SU-DHL-6 (cell line): ENCODE measurements around the gene TMEM141.
"Not testable (repeated sequence)": the region's sequence is repeated elsewhere in the genome, so short reads cannot be mapped to it uniquely, and the experiment has no call there.

Source experiments
- EZH2phosphoT487 ChIP-seq: fragments of 200-600 bp; sonication (generic), shearing (Covaris generic); conservative IDR thresholded peaks from 2 replicates; pipeline ENCODE4 v1.6.1; 2018; ENCODE audit warnings: mild to moderate bottlenecking, antibody characterized with exemption, low read length, moderate library complexity, mixed read lengths
- TF ChIP-seq, protein P1 (sequence below): fragments of 200-600 bp; sonication (generic); IDR thresholded peaks from one replicate; pipeline ENCODE4 v1.5.1; 2017; ENCODE audit warnings: antibody characterized with exemption, mild to moderate bottlenecking, low read length, moderate library complexity; ENCODE audit not compliant: insufficient read depth, poor library complexity, severe bottlenecking

DNA sequence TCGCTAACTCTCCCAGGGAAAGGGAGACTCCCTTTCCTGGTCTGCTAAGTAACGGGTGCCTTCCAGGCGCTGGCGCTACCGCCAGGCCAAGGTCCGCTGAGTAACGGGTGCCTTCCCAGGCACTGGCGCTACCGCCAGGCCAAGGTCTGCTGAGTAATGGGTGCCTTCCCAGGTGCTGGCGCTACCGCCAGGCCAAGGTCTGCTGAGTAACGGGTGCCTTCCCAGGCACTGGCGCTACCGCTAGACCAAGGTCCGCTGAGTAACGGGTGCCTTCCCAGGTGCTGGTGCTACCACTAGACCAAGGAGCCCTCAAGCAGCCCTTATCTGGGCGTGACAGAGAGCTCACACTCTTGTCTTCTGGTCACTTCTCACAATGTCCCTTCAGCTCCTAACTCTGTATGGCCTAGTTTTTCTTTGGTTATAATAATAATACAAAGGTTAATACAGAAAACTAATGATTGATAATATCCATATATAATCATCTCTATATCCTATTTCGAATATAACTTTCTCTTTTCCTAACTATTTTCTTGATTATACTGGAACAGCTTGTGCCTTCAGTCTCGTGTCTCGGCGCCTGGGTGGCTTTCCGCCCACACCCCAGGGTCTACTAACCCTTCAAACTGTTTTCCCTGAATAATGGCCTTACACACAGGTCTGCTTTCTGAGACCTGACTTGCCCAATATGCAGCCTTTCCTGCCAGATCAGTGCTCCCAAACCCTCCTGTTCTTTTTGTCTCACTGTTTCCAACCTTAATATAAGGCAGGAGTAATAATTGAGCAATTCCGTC is 5.4 kb upstream of the TMEM141 start:
- TF ChIP-seq, protein P1, sequence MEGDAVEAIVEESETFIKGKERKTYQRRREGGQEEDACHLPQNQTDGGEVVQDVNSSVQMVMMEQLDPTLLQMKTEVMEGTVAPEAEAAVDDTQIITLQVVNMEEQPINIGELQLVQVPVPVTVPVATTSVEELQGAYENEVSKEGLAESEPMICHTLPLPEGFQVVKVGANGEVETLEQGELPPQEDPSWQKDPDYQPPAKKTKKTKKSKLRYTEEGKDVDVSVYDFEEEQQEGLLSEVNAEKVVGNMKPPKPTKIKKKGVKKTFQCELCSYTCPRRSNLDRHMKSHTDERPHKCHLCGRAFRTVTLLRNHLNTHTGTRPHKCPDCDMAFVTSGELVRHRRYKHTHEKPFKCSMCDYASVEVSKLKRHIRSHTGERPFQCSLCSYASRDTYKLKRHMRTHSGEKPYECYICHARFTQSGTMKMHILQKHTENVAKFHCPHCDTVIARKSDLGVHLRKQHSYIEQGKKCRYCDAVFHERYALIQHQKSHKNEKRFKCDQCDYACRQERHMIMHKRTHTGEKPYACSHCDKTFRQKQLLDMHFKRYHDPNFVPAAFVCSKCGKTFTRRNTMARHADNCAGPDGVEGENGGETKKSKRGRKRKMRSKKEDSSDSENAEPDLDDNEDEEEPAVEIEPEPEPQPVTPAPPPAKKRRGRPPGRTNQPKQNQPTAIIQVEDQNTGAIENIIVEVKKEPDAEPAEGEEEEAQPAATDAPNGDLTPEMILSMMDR = not testable (repeated sequence)
- TF ChIP-seq EZH2phosphoT487 = not testable (repeated sequence)
